ENCODE measurements around the gene TXNDC17.

- TF ChIP-seq CTCF (IDR thresholded peaks at IDR 0.05; ENCODE audit: insufficient read depth, low read length, poor library complexity, severe bottlenecking) = no peak
- TF ChIP-seq EZH2phosphoT487 (conservative IDR thresholded peaks at IDR 0.05; ENCODE audit: low read length) = no peak
These were observed 43.6 kb downstream of the TXNDC17 start for GRCh38 chr17:6684460-6684783.

All from SU-DHL-6 (cell line).